GM06990 (cell line): ENCODE results near the gene CHST9.

Experiments used
- DNase-seq: peaks from one replicate; pipeline ENCODE4 v3.0.0-alpha.2; 2011; ENCODE audit not compliant: insufficient read length; ENCODE audit errors: extremely low read depth
- H3K27me3 ChIP-seq: replicated peaks from 2 replicates; pipeline ENCODE4 v1.6.0; 2011; ENCODE audit warnings: low read length; ENCODE audit not compliant: control insufficient read depth, insufficient read depth
- H3K36me3 ChIP-seq: 2 replicates; pipeline ENCODE4 v1.5.1; 2011; ENCODE audit warnings: low read length; ENCODE audit not compliant: control insufficient read depth, insufficient read depth
- H3K4me3 ChIP-seq: replicated peaks from 2 replicates; pipeline ENCODE4 v1.5.1; 2011; ENCODE audit warnings: low read depth, mild to moderate bottlenecking, control low read depth, low read length
- CTCF ChIP-seq: IDR thresholded peaks from 2 replicates; pipeline ENCODE4 v1.5.1; 2011; ENCODE audit warnings: low read length, control low read depth, mild to moderate bottlenecking, inconsistent platforms; ENCODE audit not compliant: insufficient read depth, poor library complexity, severe bottlenecking

The CHST9 gene

GRCh38 chr18:27144672-27145071 lies 40.4 kb downstream of the CHST9 start:
- H3K4me3 ChIP-seq, result no peak overlapping the region
- H3K36me3 ChIP-seq, result no peaks in the 10 kb centered on the region
- no peak for TF ChIP-seq CTCF
- DNase-seq, result no peak
- H3K27me3 ChIP-seq, result no peaks in the 10 kb centered on the region; the same call in 1 of the 2 replicates

- no peaks in the 10 kb centered on the region; the same call in 1 of the 2 replicates for H3K27me3 ChIP-seq
- DNase-seq, result no peak
- H3K4me3 ChIP-seq, result no peak overlapping the region
- no peak for TF ChIP-seq CTCF
- H3K36me3 ChIP-seq, result no peaks in the 10 kb centered on the region
These were observed 41.4 kb downstream of the CHST9 start for GRCh38 chr18:27143580-27144287.

GRCh38 chr18:27142891-27143290 lies 42.2 kb downstream of the CHST9 start:
- no peaks in the 10 kb centered on the region; the same call in 1 of the 2 replicates for H3K27me3 ChIP-seq
- DNase-seq, result no peak
- no peaks in the 10 kb centered on the region for H3K36me3 ChIP-seq
- no peak for TF ChIP-seq CTCF
- H3K4me3 ChIP-seq, result no peak overlapping the region

- no peak for TF ChIP-seq CTCF
- Histone ChIP-seq H3K27me3 (no peaks in the 10 kb centered on the region), H3K4me3 (no peak overlapping the region), H3K36me3 (no peaks in the 10 kb centered on the region)
- no peak for DNase-seq
These were observed 43.2 kb downstream of the CHST9 start for GRCh38 chr18:27141876-27142275.

- TF ChIP-seq CTCF, result no peak
- no peak overlapping the region for H3K4me3 ChIP-seq
- no peak for DNase-seq
- no peaks in the 10 kb centered on the region for H3K27me3 ChIP-seq
- no peaks in the 10 kb centered on the region for H3K36me3 ChIP-seq
These were observed 47.0 kb downstream of the CHST9 start for GRCh38 chr18:27138079-27138478.

- H3K4me3 ChIP-seq, result no peak overlapping the region
- TF ChIP-seq CTCF, result no peak
These were observed 48.9 kb downstream of the CHST9 start for GRCh38 chr18:27136208-27136535.

More at GRCh38 chr18:27136208-27136535, 48.9 kb downstream of the CHST9 start:
- H3K27me3 ChIP-seq, result no peaks in the 10 kb centered on the region
- no peak for DNase-seq
- no peaks in the 10 kb centered on the region for H3K36me3 ChIP-seq
